ENCODE measurements around the gene ENOX1. TPM values are rescaled to one million over a fixed set of nuclear protein-coding genes. Genes with fewer than 3 reads are reported as not detected.

The ENOX1 gene
- total RNA-seq, 2 experiments from 2014 or later, result 0.09 TPM

DNA sequence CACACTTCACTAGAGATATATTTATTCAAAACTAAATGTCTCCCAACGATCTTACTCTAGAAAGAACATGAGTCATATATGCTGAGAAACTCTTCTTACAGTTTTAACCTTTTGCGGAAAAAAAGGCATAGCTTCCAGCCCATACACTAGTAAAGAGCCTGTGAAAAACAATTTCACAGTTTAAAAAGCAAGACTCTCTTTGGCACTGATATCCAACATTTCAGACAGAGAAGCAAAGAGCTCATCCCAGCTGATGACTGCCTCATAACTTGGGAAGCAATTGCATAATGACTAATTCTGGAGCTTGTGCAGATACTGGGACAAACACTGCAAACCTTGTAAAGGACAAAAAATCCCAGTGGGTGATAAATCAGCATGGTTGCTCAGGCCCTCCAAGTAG lies 88.0 kb downstream of the ENOX1 start:
- no peaks in the 10 kb centered on the region for H3K36me3 Mint-ChIP-seq (ENCODE audit: low read depth)
- POLR2A ChIA-PET, result no interaction called here
- H3K4me3 Mint-ChIP-seq, result no peak overlapping the region
- H3K27ac Mint-ChIP-seq, result no peak overlapping the region
- DNase-seq (no peak), ATAC-seq (no peak)
- intact Hi-C loops (cut with micrococcal nuclease), result no loop called here
- CTCF ChIA-PET, result no interaction called here
- peaks cover 13% of the 10 kb centered on the region for H3K27me3 Mint-ChIP-seq
- no peaks in the 10 kb centered on the region for H3K9me3 Mint-ChIP-seq
- TF ChIP-seq, protein P1, sequence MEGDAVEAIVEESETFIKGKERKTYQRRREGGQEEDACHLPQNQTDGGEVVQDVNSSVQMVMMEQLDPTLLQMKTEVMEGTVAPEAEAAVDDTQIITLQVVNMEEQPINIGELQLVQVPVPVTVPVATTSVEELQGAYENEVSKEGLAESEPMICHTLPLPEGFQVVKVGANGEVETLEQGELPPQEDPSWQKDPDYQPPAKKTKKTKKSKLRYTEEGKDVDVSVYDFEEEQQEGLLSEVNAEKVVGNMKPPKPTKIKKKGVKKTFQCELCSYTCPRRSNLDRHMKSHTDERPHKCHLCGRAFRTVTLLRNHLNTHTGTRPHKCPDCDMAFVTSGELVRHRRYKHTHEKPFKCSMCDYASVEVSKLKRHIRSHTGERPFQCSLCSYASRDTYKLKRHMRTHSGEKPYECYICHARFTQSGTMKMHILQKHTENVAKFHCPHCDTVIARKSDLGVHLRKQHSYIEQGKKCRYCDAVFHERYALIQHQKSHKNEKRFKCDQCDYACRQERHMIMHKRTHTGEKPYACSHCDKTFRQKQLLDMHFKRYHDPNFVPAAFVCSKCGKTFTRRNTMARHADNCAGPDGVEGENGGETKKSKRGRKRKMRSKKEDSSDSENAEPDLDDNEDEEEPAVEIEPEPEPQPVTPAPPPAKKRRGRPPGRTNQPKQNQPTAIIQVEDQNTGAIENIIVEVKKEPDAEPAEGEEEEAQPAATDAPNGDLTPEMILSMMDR (IDR thresholded peaks at IDR 0.05), result no peak
- no peaks in the 10 kb centered on the region for H3K4me1 Mint-ChIP-seq (ENCODE audit: low read depth)

DNA sequence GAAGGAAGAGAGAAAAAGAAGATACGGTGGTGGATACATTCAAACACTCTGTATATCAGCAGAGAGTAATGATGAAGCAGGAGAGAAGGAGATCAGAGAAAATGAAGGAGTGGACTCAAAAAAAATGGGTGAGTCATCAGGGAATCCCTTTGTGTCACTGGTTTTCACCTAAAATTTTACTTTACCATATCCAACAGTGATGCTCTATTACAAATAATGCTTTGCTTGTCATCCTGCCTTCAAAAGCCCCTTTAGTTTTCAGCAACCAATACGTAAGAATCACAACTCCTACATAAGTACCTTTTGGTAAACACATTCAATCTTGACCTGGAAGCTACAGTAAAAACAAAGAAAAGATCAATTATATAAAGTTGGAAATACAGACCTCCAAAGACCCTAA lies 88.8 kb downstream of the ENOX1 start:
- ChIA-PET POLR2A (no interaction called here), CTCF (no interaction called here)
- no peak overlapping the region for H3K4me3 Mint-ChIP-seq
- ATAC-seq (no peak), DNase-seq (no peak)
- no peaks in the 10 kb centered on the region for H3K9me3 Mint-ChIP-seq
- H3K36me3 Mint-ChIP-seq (ENCODE audit: low read depth), result no peaks in the 10 kb centered on the region
- TF ChIP-seq, protein P1 (IDR thresholded peaks at IDR 0.05), result no peak
- H3K27ac Mint-ChIP-seq, result no peak overlapping the region
- no peaks in the 10 kb centered on the region for H3K4me1 Mint-ChIP-seq (ENCODE audit: low read depth)
- intact Hi-C loops (cut with micrococcal nuclease), result no loop called here
- peaks cover 13% of the 10 kb centered on the region for H3K27me3 Mint-ChIP-seq

DNA sequence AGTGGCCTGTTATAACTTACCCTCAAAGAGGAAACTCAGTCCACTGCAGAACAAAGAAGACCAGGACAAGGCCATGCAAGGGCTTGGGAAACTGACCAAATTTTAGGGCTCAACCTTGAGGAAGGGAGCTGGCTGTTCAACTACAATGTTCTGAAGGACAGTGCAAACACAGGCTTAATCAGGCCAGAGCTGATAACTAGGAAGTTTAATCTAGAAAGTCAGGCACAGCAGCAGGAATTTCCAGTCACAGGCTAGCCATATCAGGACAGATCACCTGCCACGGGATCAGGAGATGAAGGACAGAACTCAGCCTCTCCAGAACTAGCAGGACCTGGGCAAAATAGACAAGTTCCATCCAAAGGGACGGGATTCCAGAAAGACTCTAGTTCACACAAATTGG lies 89.4 kb downstream of the ENOX1 start:
- no peaks in the 10 kb centered on the region for H3K4me1 Mint-ChIP-seq (ENCODE audit: low read depth)
- H3K9me3 Mint-ChIP-seq, result no peaks in the 10 kb centered on the region
- intact Hi-C loops (cut with micrococcal nuclease), result no loop called here
- ChIA-PET CTCF (no interaction called here), POLR2A (no interaction called here)
- ATAC-seq (no peak), DNase-seq (no peak)
- TF ChIP-seq, protein P1 (IDR thresholded peaks at IDR 0.05), result no peak
- peaks cover 11% of the 10 kb centered on the region for H3K27me3 Mint-ChIP-seq
- H3K27ac Mint-ChIP-seq, result no peak overlapping the region
- no peaks in the 10 kb centered on the region for H3K36me3 Mint-ChIP-seq (ENCODE audit: low read depth)
- no peak overlapping the region for H3K4me3 Mint-ChIP-seq

DNA sequence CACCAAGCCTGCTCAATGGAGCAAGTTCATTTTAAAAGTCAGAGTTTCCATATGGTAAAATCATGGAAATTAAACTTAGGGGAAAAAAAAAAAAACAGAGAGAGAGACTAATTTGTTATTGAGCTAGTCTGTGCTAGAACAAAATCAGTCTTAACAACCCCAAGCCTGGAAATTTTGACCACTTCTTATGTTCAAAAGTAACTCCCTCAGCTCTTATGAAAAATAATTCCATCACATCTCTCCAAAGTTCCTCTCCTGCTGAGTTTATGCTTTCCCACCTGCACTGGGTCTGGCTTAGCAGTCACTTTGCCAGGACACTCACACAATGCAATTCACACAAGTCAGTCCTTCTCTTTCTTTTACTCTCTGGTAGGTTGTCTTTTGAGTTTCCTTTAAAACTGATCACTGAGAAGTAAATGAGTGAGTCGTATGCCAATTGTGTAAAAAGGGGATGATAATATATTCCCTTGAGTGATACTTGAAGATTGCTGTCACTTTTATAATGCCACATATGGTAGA lies 92.6 kb downstream of the ENOX1 start:
- no peaks in the 10 kb centered on the region for H3K36me3 Mint-ChIP-seq (ENCODE audit: low read depth)
- intact Hi-C loops (cut with micrococcal nuclease), result no loop called here

DNA sequence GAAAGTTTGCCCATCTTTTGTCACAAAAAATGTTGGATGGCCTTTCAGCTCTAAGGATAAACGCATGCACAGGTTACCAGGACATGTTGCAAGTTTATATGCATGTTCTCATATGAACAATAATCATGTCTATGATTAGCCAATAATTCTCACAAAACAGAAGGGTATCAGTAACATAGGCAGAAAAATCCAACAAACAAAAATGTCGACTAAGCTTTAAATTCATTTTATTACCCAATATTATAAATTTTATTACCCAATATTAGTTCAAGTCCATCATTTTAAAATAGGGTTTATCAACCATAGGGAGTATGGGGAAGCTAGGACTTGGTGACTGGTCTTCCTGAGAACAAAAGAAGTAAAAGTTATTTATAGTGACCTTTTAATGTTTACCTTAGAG lies 93.1 kb downstream of the ENOX1 start:
- no peak for ATAC-seq
- CTCF ChIA-PET, result interaction anchor here (0.9 kb wide), 1 partner anchor 56 kb away, joined by 3 read pairs; no protein-coding TSS in a partner anchor
- H3K4me3 Mint-ChIP-seq, result no peak overlapping the region
- TF ChIP-seq, protein P1 (IDR thresholded peaks at IDR 0.05), result no peak
- H3K27ac Mint-ChIP-seq, result no peak overlapping the region
- no peak for DNase-seq
- no peaks in the 10 kb centered on the region for H3K9me3 Mint-ChIP-seq
- H3K36me3 Mint-ChIP-seq (ENCODE audit: low read depth), result no peaks in the 10 kb centered on the region
- POLR2A ChIA-PET, result no interaction called here
- H3K4me1 Mint-ChIP-seq (ENCODE audit: low read depth), result no peaks in the 10 kb centered on the region
- intact Hi-C loops (cut with micrococcal nuclease), result no loop called here
- peaks cover 12% of the 10 kb centered on the region for H3K27me3 Mint-ChIP-seq

More for the DNA sequence above, 92.6 kb downstream of the ENOX1 start:
- no peak for ATAC-seq
- peaks cover 11% of the 10 kb centered on the region for H3K27me3 Mint-ChIP-seq
- H3K4me1 Mint-ChIP-seq (ENCODE audit: low read depth), result no peaks in the 10 kb centered on the region
- H3K27ac Mint-ChIP-seq, result no peak overlapping the region
- TF ChIP-seq, protein P1 (IDR thresholded peaks at IDR 0.05), result no peak
- ChIA-PET CTCF (no interaction called here), POLR2A (no interaction called here)
- H3K4me3 Mint-ChIP-seq, result no peak overlapping the region
- no peak for DNase-seq
- H3K9me3 Mint-ChIP-seq, result no peaks in the 10 kb centered on the region
